Measurements from ENCODE around the gene PLXND1.

Gene PLXND1

GRCh38 chr3:129582799-129583198, 23.7 kb downstream of the PLXND1 start:
- DNase-seq (ENCODE audit: low spot score): no peak

- no peak for DNase-seq (ENCODE audit: low spot score)
Measured at GRCh38 chr3:129581623-129582022, 24.9 kb downstream of the PLXND1 start.

GRCh38 chr3:129579991-129580390, 26.5 kb downstream of the PLXND1 start:
- no peak for DNase-seq (ENCODE audit: low spot score)

GRCh38 chr3:129577925-129578786, 28.3 kb downstream of the PLXND1 start:
- DNase-seq (ENCODE audit: low spot score): no peak

GRCh38 chr3:129577366-129577765, 29.1 kb downstream of the PLXND1 start:
- no peak for DNase-seq (ENCODE audit: low spot score)

GRCh38 chr3:129576514-129577352, 29.7 kb downstream of the PLXND1 start:
- DNase-seq (ENCODE audit: low spot score): no peak

- no peak for DNase-seq (ENCODE audit: low spot score)
Measured at GRCh38 chr3:129575997-129576384, 30.5 kb downstream of the PLXND1 start.

- no peak for DNase-seq (ENCODE audit: low spot score)
Measured at GRCh38 chr3:129575233-129575996, 31.1 kb downstream of the PLXND1 start.

- no peak for DNase-seq (ENCODE audit: low spot score)
Measured at GRCh38 chr3:129574206-129574605, 32.3 kb downstream of the PLXND1 start.

GRCh38 chr3:129573493-129573892, 33.0 kb downstream of the PLXND1 start:
- no peak for DNase-seq (ENCODE audit: low spot score)

- no peak for DNase-seq (ENCODE audit: low spot score)
Measured at GRCh38 chr3:129572603-129573002, 33.9 kb downstream of the PLXND1 start.

GRCh38 chr3:129571605-129572547, 34.6 kb downstream of the PLXND1 start:
- no peak for DNase-seq (ENCODE audit: low spot score)

- DNase-seq (ENCODE audit: low spot score): no peak
Measured at GRCh38 chr3:129569856-129570255, 36.6 kb downstream of the PLXND1 start.

GRCh38 chr3:129567939-129568338, 38.5 kb downstream of the PLXND1 start:
- DNase-seq (ENCODE audit: low spot score): no peak

GRCh38 chr3:129567176-129567705, 39.2 kb downstream of the PLXND1 start:
- no peak for DNase-seq (ENCODE audit: low spot score)

- no peak for DNase-seq (ENCODE audit: low spot score)
Measured at GRCh38 chr3:129565902-129566301, 40.6 kb downstream of the PLXND1 start.

- DNase-seq (ENCODE audit: low spot score): no peak
Measured at GRCh38 chr3:129564981-129565644, 41.4 kb downstream of the PLXND1 start.

- DNase-seq (ENCODE audit: low spot score): no peak
Measured at GRCh38 chr3:129563850-129564535, 42.5 kb downstream of the PLXND1 start.

GRCh38 chr3:129563332-129563731, 43.1 kb downstream of the PLXND1 start:
- no peak for DNase-seq (ENCODE audit: low spot score)

GRCh38 chr3:129562803-129563202, 43.7 kb downstream of the PLXND1 start:
- no peak for DNase-seq (ENCODE audit: low spot score)
